ENCODE data around the gene NHSL2.

The NHSL2 gene

GRCh38 chrX:72110876-72111708 is 200.4 kb downstream of the NHSL2 start:
- no peak for DNase-seq (ENCODE audit: low read depth)

- no peak for DNase-seq (ENCODE audit: low read depth)
These were observed 202.8 kb downstream of the NHSL2 start for GRCh38 chrX:72113461-72113860.

GRCh38 chrX:72114306-72114705 is 203.7 kb downstream of the NHSL2 start:
- DNase-seq (ENCODE audit: low read depth), result no peak

GRCh38 chrX:72114807-72115206 is 204.2 kb downstream of the NHSL2 start:
- no peak for DNase-seq (ENCODE audit: low read depth)

- no peak for DNase-seq (ENCODE audit: low read depth)
These were observed 204.7 kb downstream of the NHSL2 start for GRCh38 chrX:72115380-72115779.

GRCh38 chrX:72117636-72118210 is 207.1 kb downstream of the NHSL2 start:
- DNase-seq (ENCODE audit: low read depth), result no peak

GRCh38 chrX:72120837-72121236 is 210.2 kb downstream of the NHSL2 start:
- DNase-seq (ENCODE audit: low read depth), result no peak

GRCh38 chrX:72121383-72121782 is 210.7 kb downstream of the NHSL2 start:
- DNase-seq (ENCODE audit: low read depth), result no peak

- DNase-seq (ENCODE audit: low read depth), result no peak
These were observed 212.1 kb downstream of the NHSL2 start for GRCh38 chrX:72122621-72123337.

- no peak for DNase-seq (ENCODE audit: low read depth)
These were observed 213.0 kb downstream of the NHSL2 start for GRCh38 chrX:72123471-72124185.

GRCh38 chrX:72124540-72125201 is 214.0 kb downstream of the NHSL2 start:
- DNase-seq (ENCODE audit: low read depth), result no peak

- DNase-seq (ENCODE audit: low read depth), result no peak
These were observed 214.8 kb downstream of the NHSL2 start for GRCh38 chrX:72125331-72126047.

- no peak for DNase-seq (ENCODE audit: low read depth)
These were observed 215.4 kb downstream of the NHSL2 start for GRCh38 chrX:72126048-72126415.

- peak; percentile 79 for DNase-seq (ENCODE audit: low read depth)
These were observed 216.0 kb downstream of the NHSL2 start for GRCh38 chrX:72126539-72127140.

- no peak for DNase-seq (ENCODE audit: low read depth)
These were observed 216.7 kb downstream of the NHSL2 start for GRCh38 chrX:72127332-72127731.

GRCh38 chrX:72128183-72128834 is 217.7 kb downstream of the NHSL2 start:
- no peak for DNase-seq (ENCODE audit: low read depth)

- DNase-seq (ENCODE audit: low read depth), result no peak
These were observed 218.2 kb downstream of the NHSL2 start for GRCh38 chrX:72128881-72129280.

GRCh38 chrX:72129661-72130060 is 219.0 kb downstream of the NHSL2 start:
- no peak for DNase-seq (ENCODE audit: low read depth)

- DNase-seq (ENCODE audit: low read depth), result no peak
These were observed 219.6 kb downstream of the NHSL2 start for GRCh38 chrX:72130156-72130761.

GRCh38 chrX:72130762-72131250 is 220.2 kb downstream of the NHSL2 start:
- no peak for DNase-seq (ENCODE audit: low read depth)
